GM23248 (cell line): ENCODE results near the gene ASPHD2.

Source experiments
- EZH2 ChIP-seq: fragments of 200-600 bp; sonication (generic); IDR thresholded peaks from 2 replicates; pipeline ENCODE4 v1.6.1; 2018; ENCODE audit warnings: antibody characterized with exemption, mild to moderate bottlenecking; ENCODE audit not compliant: insufficient read depth, poor library complexity, severe bottlenecking
- EZH2phosphoT487 ChIP-seq: fragments of 200-600 bp; sonication (generic); IDR thresholded peaks from 2 replicates; pipeline ENCODE4 v1.6.1; 2018; ENCODE audit warnings: antibody characterized with exemption, moderate library complexity, mild to moderate bottlenecking, low read depth; ENCODE audit not compliant: insufficient read depth

DNA sequence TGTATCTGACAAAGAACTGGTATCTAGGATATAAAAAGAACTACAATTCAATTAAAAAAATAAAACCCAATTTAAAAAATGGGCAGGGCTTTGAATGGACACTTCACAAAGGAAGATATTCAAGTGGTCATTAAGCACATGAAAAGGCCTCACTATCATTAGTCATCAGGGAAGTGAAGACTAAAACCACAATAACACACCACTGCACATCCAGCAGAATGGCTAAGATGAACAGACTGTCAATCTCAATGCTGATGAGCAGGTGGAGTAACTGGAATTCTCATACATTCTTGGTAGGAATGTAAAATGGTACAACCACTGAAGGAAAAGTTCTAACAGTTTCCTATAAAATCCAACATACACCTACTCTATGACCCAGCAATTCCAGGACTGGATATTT, 45.6 kb downstream of the ASPHD2 start:
- TF ChIP-seq EZH2 (no peak), EZH2phosphoT487 (no peak)
